DMS153 treated with DMSO at 0.1 percent for 48 hours (cell line): ENCODE measurements around the gene SRRM5.
A peak's percentile ranks its signal among the peaks of the same experiment; 100 is the strongest.
"Not testable (repeated sequence)": the region's sequence is repeated elsewhere in the genome, so short reads cannot be mapped to it uniquely, and the experiment has no call there.

Experiments used
- DNase-seq: peaks from one replicate; lab custom pipeline; 2025; ENCODE audit not compliant: unreplicated experiment; lab: John Stamatoyannopoulos, UW

SRRM5 gene

GRCh38 chr19:43591904-43592772 lies 19.8 kb upstream of the SRRM5 start:
- no peak for DNase-seq

GRCh38 chr19:43592800-43593350 lies 19.0 kb upstream of the SRRM5 start:
- DNase-seq: no peak

DNA sequence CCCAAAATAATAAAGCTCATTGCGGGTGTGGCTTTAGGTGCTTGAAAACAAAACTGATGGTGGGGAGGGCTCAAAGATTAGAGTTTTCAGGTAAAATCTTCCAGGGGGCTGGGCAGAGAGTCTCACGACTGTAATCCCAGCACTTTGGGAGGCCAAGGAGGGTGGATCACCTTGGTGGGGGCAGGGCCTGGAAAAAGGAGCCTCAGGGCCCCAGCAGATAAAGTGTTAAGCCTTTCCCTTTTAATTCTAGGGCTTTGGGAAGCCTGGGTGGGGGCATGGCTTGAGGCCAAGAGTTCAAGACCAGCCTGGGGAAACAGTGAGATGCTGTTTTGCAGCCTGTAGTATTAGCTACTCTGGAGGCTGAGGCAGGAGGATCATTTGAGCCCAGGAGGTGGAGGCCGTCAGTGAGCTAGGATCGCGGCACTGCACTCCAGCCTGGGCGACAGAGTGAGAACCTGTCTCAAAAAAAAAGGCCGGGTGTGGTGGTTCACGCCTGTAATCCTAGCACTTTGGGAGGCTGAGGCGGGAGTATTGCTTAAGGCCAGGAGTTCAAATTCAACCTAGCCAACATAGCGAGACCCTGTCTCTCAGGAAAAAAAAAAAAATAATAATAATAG lies 17.7 kb upstream of the SRRM5 start:
- no peak for DNase-seq

- DNase-seq: peak; percentile 61
These were observed 16.9 kb upstream of the SRRM5 start for GRCh38 chr19:43594710-43595604.

- DNase-seq: no peak
These were observed 16.3 kb upstream of the SRRM5 start for GRCh38 chr19:43595605-43595998.

- peak; percentile 98 for DNase-seq
These were observed 15.7 kb upstream of the SRRM5 start, which contains the start of the genes IRGQ and ZNF576 for GRCh38 chr19:43595999-43596841. Gene IRGQ (minus strand): TSS chr19:43596134. CDS start chr19:43595338, 796 bp downstream. Gene ZNF576 (plus strand): TSS chr19:43596595. CDS start chr19:43597109, 514 bp downstream.

GRCh38 chr19:43596842-43597461 lies 14.9 kb upstream of the SRRM5 start:
- DNase-seq: no peak

GRCh38 chr19:43597876-43598275 lies 14.0 kb upstream of the SRRM5 start:
- DNase-seq: no peak

DNA sequence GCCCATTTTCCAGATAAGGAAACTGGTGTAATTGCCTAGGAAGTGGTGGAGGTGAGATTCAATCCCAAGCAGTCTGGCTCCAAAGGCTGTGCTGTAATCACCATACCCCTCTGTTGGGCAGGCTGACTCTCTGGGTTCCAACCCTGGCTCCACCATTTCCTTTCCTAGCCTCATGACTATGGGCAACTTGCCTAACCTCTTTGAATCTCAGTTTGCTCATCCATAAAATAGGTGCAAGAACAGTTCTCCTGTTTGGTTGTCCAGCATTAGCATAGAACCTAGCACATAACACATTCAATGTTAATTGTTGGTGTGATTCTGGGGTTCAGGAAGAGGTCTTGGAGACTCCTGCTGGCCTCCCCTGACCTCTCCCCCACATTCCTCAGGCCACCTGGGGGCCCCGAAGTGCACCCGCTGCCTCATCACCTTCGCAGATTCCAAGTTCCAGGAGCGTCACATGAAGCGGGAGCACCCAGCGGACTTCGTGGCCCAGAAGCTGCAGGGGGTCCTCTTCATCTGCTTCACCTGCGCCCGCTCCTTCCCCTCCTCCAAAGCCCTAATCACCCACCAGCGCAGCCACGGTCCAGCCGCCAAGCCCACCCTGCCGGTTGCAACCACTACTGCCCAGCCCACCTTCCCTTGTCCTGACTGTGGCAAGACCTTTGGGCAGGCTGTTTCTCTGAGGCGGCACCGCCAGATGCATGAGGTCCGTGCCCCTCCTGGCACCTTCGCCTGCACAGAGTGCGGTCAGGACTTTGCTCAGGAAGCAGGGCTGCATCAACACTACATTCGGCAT lies 13.2 kb upstream of the SRRM5 start:
- DNase-seq: no peak

DNA sequence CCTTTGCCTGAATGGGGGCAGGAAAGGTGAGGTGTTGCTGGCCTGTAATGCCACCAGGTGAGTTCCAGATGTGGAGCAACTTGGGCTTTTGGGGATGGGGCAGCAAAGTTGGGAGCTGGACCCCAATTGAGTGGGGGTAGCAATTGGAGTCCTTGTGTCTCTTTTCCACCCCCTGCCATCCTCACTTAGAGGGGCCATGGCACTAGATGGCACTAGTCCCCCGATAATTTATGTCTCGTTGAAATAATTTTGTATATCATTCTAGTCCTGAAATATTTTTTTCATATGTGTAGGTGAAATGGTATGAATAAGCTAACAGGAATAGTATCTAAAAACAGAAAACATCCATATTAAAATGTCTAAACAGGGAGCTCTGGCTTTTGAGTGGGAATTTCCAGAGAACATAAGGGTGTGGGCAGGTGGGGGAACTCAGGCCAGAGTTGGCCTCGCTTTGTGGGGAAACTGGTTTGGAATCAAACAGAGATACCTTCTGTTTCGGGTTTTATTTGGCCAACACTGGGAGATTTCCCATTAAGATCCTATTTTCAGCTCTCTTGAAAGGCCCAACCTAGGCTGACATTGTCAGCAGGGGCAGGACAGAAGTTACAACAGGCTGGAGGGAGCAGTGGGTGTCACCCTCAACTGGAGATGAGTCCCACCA lies 12.1 kb upstream of the SRRM5 start:
- DNase-seq: no peak

DNA sequence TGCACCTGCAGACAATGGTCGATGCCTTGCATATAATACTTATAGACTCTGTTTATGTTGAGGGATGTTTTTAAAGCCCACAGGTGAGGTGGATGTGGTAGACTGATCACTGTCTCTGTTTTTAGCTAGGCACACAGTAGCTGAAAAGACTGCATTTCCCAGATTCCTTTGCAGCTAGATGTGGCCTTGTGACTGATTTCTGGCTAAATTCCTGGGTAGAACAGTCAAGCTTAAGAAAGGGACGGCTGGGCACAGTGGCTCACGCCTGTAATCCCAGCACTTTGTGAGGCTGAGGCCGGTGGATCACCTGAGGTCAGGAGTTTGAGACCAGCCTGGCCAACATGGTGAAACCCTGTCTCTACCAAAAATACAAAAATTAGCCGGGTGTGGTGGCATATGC lies 11.6 kb upstream of the SRRM5 start:
- not testable (repeated sequence) for DNase-seq

DNA sequence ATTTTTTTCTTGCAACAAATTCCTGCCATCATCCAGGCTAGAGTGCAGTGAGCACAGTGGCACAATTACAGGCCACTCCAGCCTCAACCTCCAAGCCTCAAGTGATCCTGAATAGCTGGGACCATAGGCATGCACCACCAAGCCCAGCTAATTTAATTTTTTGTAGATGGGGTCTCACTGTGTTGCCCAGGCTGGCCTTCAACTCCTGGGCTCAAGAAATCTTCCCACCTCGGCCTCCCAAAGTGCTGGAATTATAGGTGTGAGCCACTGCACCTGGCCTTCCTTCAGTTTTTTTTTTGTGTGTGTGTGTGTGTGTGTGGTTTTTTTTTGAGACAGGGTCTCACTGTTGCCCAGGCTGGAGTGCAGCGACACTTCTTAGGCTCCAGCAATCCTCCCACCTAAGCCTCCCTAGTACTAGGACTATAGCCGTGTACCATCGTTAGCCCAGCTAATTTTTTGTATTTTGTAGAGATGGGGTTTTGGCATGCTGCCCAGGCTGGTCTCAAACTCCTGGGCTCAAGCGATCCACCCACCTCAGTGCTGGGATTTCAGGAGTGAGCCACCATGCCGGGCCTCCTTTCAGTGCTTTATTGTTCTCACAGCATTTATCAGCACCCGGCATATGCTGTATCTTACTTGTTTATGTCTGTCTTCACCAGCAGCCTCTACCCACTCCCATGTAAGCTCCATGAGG lies 5.9 kb upstream of the SRRM5 start:
- DNase-seq: no peak

DNA sequence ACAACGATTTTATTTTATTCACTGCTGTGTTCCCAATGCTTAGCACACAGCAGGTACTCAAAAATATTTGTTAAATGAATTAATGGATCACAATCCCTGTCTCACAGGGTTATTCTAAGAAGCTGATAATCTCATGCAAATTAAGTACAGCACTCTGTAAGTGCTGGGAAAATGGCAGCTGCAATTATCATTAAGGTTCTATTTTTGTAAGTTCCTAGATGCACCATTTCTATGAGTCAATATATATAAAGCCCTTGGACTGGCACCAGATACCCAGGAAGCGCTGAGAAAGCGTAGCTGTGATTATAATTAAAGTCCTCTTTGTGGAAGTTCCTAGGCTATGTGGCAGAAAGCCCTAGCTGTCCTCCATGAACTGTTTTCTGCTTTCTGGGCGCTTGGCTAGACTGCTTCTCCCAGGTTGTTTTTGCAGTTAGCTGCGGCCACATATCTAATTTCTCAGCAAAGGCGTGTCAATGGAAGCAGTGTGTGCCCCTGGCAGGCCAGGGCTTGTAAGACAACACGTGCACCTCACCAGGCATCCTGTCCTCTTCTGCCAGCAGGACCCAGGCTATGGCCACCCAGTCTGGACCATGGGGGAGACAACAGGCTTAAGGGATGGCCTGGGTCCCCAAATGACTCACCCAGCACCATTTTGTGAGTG lies 5.2 kb upstream of the SRRM5 start:
- no peak for DNase-seq

DNA sequence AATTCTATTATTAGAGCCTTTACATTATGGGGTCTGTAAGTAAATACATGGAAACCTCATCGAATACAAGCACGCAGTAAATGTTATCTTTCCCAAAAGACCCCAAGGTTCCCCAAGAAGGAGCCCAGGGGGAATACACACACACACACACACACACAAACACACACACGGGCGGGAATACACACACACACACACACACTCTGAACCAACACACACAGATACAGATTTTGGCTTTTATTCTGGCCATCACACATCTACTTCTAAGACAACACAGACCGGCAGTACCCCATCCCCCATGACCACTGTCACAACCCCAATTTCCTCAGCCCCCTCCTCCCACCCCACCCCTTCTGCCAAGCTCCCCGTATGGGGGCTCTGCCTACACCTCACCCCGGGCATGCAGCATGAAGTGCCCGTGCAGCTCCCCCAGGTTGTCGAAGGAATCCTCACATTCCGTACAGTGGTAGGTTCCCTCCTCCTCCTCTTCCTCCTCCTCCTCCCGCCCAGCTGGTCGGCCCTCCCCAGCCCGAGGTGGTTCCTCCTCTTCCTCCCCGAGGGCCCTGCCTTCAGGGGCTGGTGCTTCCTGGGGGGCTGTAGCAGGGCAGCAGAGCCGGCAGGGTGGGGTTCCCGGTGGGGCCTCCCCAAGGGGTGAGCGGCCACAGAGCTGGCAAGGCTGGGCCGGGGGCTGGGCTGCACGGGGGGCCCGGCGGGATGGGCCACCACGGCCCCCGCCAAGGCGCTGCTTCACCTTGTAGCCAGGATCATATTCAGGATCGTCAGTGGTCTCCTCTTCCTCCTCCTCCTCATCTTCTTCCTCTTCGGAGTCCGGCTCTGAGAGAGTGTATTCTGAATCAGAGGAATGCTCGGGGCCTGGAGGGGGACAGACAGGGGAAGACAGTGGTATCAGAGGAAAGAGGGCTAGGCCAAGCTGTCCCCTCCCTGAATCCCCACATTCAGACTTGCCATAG lies 4.4 kb upstream of the SRRM5 start:
- no peak for DNase-seq

GRCh38 chr19:43609872-43610271 lies 2.0 kb upstream of the SRRM5 start:
- no peak for DNase-seq

DNA sequence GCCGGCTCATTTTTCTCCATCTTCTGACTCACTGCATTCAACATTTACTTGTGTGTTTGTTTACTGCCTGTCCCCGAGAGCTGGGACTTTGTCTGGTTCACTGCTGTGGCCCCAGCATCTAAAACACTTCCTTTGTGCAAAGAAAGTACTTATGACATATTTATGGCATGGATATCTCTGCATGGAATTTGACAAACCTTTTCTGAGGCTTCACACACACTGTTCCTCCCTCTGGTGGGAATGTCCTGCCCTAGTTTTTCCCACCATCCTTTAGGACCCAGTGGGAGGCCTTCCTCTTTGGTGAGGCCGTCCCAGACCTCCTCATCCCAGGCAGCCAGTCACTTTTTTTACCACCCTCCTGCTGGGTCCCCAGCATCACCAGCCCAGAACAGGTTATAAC lies 1.4 kb upstream of the SRRM5 start:
- no peak for DNase-seq
